ENCODE measurements around the gene FGF19.
"Not testable (repeated sequence)": the region's sequence is repeated elsewhere in the genome, so short reads cannot be mapped to it uniquely, and the experiment has no call there.

FGF19 gene

GRCh38 chr11:69695581-69695980 lies 8.2 kb downstream of the FGF19 start:
- DNase-seq: no peak

GRCh38 chr11:69694781-69695180 lies 9.0 kb downstream of the FGF19 start:
- DNase-seq: no peak

- DNase-seq: no peak
Observed at GRCh38 chr11:69692422-69692821, 11.4 kb downstream of the FGF19 start.

- DNase-seq: no peak
Observed at GRCh38 chr11:69691463-69691862, 12.4 kb downstream of the FGF19 start.

DNA sequence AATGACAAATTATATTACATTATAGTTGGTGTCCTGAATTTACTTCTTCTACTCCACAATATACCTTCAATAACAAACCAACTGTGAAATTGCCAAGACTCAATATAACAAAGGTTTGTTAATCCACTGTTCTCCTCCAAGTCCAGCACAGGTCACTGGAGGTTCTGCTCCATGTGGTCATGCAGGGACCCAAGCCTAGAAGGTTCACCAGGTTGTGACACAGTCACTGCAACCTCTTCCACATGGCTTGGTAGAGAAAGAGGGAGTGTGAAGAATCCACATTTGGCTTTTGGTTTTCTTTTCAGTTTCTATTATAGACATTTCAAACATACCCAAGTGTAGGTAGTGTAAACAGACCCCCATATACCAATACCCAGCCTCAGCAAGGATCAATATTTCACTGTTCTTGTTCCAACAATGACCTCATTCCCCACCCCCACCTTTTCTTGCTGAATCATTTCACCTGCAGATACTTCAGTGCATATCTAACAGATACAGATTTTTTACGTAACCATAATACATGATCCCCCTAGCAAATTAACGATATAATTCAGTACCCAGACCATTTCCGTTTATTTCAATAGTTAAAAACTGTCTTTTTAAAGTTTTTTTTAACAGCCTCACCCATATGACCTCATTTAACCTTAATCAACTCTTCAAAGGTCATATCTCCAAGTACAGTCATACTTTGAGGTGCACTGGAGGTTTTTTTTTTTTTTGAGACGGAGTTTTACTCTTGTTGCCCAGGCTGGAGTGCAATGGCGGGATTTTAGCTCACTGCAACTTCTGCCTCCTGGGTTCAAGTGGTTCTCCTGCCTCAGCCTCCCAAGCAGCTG lies 14.1 kb downstream of the FGF19 start:
- no peak for DNase-seq

DNA sequence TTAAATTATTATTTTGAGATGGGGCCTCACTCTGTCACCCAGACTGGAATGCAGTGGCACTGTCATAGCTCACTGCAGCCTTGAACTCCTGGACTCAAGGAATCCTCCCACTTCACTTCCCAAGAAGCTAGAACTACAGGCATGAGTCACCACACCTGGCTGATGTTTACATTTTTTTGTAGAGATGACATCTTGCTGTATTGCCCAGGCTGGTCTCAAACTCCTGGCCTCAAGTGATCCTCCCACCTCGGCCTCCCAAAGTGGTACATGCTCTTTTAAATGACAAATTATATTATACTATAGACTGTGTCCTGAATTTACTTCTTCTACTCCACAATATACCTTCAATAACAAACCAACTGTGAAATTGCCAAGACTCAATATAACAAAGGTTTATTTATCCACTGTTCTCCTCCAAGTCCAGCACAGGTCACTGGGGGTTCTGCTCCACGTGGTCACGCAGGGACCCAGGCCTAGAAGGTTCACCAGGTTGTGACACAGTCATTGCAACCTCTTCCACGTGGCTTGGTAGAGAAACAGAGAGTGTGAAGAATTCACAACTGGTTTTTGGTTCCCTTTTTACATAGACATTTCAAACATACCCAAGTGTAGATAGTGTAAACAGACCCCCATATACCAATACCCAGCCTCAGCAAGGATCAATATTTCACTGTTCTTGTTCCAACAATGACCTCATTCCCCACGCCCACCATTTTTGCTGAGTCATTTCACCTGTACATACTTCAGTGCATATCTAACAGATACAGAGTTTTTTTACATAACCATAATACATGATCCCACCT lies 15.7 kb downstream of the FGF19 start:
- DNase-seq: not testable (repeated sequence)

DNA sequence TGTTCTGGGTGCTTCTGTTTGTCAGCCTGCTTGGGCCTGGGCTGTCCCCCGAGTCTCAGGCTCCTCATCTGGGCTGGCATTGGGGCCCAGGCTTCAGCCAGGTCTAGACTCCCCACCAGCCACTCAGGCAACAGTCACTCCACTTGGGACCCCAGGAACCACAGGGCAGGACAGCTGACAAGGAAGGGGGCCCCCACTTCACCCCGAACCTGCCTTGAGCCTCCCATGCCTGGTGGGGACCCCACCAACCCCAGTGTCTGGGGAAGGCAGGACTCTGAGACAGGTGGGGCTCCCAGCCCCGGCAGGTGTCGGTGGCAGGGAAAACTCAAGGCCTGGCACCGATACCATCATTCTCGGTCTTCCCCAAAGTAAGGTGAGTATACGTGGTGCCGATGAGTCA lies 17.0 kb downstream of the FGF19 start:
- DNase-seq: no peak

DNA sequence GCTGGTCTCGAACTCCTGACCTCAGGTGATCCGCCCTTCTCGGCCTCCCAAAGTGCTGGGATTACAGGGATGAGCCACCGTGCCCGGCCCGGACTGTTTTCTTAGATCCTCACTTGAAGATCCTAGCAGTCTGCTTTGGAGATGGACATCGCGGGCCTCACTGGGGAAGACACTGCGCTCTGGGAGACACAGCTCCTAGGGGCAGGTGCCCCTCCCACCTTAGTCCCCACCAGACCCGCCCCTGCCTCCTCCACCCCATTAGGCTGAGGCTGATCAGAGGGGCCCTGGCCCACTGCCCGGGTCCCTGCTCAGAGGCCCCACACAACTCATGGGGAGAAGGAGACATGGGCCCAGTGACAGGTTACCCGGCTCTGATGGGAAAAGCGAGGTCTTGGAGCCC lies 17.4 kb downstream of the FGF19 start:
- DNase-seq: no peak

DNA sequence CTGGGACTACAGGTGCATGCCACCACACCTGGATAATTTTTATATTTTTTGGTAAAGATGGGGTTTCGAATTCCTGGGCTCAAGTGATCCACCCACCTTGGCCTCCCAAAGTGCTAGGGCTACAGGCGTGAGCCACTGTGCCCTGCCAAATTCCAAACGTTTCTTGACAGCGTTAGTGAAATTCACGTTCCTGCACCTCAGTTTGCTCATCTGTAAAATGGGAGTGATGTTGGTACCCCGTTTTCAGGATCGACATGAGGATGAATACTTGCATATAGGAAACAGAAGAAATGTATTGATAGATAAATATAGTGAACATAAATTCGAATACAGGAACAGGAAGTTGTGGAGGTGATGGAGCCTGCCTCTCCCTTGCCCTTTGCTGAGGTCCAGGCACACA lies 18.5 kb downstream of the FGF19 start:
- no peak for DNase-seq

DNA sequence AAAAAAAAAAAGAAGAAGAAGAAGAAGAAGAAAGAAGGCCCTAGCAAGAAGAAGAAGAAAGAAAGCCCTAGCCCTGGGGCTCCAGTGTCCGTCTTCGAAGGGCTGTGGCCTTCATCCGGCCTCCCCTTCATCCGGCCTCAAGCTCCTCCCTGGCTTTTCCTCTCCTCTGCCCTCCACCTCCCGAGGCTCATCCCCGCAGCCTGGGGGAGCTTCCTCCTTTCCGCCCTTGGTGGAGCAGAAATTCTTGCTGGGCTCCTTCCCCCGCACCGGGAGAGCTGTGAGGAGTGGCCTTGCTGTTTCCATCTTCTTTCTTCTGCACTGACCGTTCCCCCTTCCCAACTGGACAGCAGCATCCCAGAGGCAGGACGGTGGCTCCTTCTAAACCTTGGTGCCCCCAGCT lies 19.2 kb downstream of the FGF19 start:
- no peak for DNase-seq

DNA sequence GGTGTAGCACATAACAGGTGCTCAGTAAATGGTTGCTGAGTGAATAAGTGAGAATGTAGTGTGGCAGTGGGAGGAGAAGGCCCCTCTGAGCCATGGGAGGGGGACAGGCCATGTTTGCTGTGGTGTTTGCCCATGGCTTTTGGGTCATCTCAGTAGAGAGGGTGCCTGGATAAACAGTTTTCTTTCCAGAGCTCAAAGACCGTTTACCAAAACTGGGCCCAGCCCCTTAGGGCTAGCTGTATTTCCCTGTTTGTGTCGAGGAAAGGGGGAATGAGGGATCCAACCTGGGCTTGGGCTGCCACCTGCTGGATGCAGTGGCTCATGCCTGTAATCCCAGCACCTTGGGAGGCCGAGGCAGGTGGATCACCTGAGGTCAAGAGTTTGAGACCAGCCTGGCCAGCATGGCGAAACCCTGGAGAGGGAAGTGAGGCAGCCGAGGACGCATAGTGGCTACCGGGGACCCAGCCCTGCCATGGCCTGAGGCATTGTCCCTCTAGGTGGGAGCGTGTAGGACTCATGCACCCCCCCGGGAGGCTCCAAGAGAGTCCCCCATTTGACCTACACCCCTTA lies 20.0 kb downstream of the FGF19 start:
- DNase-seq: peak; percentile 50

- no peak for DNase-seq
Observed at GRCh38 chr11:69682681-69683326, 21.0 kb downstream of the FGF19 start.

- no peak for DNase-seq
Observed at GRCh38 chr11:69682221-69682620, 21.6 kb downstream of the FGF19 start.

DNA sequence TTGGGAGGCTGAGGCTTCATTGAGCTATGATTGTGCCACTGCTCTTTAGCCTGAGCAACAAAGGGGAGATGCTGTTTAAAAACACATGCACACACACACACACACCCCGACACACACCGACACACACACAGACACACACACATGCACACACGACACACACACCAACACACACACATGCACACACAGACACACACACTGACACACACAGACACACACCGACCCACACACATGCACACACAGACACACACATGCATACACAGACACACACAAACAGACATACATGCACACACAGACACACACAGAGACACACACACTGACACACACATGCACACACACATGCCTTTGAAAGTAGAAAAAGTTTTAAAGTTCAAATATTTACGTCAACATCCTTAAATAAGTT lies 23.1 kb downstream of the FGF19 start:
- DNase-seq: no peak

DNA sequence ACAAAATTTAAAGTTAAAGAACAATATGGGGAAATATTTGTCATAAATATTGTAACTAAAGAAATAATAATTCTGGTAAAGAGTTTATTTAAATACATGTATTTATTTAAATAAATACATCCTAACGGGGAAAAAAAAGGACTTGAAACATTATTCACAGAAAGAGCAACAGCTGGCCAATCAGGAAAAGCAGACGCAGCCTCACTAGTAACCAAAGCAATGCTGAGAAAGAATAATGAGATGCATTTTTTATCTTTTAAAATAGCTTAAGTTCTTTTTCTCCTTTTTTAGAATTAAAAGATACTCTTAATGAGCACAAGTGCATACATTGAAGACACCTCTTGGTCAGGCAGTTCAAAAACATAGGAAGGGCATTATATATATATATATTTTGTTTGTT lies 26.1 kb downstream of the FGF19 start:
- no peak for DNase-seq

DNA sequence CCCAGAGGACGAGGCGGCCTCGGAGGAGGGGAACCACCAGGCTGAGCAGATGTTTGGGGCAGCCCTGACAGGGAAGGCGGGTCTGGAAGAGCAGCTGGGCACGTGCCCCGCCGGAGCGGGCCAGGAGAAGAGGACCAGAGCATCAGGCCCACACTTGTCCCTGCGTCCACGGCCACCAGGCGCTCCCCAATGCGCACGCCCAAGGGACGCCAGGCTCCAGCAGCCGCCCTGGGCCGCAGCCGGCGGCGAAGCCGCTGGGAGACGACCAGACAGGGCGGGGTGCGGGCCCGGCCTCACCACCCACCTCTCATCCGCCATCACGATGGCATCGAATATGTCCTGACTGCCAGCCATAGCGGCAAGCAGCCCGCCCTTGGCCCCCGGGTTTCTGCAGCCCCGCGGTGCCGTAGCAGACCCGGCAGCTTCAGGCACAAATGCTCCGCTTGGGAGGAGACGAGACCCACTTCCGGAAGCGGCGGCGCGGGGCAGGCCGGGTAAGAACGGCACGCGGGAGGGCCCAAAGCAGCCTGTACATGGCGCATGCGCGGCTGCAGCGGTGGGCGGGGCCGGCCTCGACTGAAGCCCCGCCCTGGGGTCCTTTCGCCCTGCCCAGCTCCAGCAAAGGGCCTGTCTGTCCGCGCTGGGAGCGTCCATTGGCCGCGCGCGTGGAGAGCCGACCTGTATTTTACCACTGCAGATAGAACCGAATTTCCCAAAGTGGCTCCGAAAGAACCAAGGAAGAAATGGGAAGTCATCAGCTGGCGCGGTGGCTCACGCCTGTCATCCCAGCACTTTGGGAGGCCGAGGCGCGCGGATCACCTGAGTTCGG lies 28.7 kb downstream of the FGF19 start, which contains the start of gene LTO1:
Gene LTO1 (minus strand): TSS at position 468 of the 829 bp plus-strand sequence. CDS start 114 bp downstream, at position 354.
- DNase-seq: peak; percentile 97

GRCh38 chr11:69674267-69674885 lies 29.4 kb downstream of the FGF19 start:
- peak; percentile 22 for DNase-seq

DNA sequence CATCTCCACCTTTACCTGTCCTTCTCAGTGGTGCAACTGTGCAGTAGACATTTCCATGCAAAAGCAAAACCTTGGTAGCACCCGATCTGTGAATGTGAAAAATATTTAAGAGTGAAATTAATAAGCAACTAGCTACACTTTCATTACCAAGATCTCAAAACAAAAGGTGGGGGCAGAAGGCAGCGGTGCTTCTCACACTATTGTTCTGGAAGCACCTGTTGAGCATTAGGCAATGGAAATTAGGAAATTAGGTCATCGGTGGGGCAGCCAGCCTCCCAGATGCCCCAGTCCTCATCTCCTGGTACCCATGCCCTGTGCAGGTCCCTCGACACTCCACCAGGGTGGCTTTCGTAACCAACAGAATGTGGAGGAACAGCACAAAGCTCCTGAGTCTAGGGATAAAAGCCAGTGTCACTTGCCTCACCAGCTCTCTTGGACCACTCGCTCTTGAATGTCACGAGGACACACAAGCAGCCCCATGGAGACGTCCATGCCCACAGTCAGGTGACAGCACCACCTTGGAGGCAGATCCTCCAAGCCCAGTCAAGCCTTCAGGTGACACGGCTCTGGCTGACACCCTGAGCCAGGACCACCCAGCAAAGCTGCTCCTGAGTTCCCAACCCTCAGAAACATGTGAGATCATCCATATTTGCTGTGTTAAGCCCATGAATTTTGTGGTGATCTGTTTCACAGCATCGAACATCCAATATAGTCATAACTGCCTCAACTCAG lies 31.9 kb downstream of the FGF19 start:
- no peak for DNase-seq

DNA sequence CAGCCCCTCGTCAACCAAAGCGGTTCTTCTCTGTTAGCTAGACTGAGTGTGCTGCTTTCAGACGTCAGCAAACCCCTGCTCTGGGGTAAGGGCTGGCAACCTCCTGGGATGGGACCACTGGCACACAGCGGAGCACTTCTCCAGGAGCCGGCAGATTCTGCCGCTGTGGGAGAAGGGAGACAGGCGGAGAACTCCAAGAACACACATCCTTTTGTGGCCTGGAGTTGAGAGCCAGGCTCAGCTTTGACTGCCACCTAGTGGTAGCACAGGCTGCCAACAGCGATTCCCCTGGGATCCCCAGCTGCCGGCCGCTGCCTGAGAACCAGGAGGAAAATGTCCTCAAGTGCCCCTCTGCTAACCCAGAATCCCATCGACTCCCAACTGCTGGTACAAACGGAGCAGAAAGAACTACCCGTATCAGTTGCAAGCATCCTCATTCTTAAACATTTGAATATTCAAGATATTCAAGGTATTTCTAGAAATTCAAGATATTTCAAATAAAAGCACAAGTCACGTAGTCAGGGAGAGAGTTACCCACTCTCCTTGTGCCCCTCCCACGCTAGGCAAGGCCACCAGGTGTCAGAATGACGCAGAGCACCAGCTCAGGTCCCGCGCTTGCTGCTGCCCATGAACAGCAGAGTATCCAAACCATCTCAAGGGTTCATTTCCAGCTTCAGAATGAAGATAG lies 33.5 kb downstream of the FGF19 start:
- DNase-seq: peak; percentile 75

DNA sequence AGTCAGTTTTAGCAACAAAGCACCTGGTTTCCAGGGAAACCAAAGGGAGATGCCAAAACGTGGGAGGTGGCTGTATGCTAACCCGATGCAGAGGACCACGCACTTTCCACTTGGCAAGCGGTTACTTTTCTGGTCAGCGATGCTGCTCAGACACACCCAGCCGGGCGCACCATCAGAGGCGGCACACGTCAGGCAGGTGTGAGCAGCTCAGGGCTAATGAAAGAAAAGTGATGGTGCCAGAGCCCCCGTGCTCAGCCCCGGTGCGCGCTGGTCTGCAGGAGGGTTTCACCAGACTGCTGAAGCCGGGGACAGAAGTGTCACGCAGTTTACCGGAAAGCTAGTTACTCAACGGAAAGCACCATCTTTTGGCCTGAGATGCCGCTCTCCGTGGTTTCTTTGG lies 34.3 kb downstream of the FGF19 start:
- DNase-seq: no peak

All from RPMI8226 (cell line).